ENCODE results near the gene STXBP4. TPM values are rescaled to one million over a fixed set of nuclear protein-coding genes. Genes with fewer than 3 reads are reported as not detected.

Gene STXBP4
- total and polyA plus RNA-seq, 2 donors from 2014 or later: 4.5 to 20.2 TPM

GRCh38 chr17:55149485-55149884 is 180.9 kb downstream of the STXBP4 start:
- no peak for DNase-seq
- FAIRE-seq: no peak
- Histone ChIP-seq H3K27me3 (ENCODE audit: control insufficient read depth, insufficient read depth, low read length) (no peaks in the 10 kb centered on the region), H3K9me3 (ENCODE audit: control insufficient read depth in 2 of 3, insufficient read depth in 1 of 3, low read length in 3 of 3) (no peaks in the 10 kb centered on the region), H3K9ac (ENCODE audit: low read length in 3 of 3) (no peak overlapping the region), H3K36me3 (ENCODE audit: control insufficient read depth in 2 of 3, insufficient read depth in 3 of 3, low read length in 3 of 3) (no peaks in the 10 kb centered on the region), H3K27ac (ENCODE audit: low read depth in 2 of 2, low read length in 2 of 2) (no peak overlapping the region), H3K4me3 (ENCODE audit: low read length in 3 of 3) (no peak overlapping the region), H3K4me1 (ENCODE audit: control insufficient read depth in 2 of 3, insufficient read depth in 2 of 3, low read depth in 1 of 3, low read length in 3 of 3) (peaks cover 0 to 4% (median 0%) of the 10 kb centered on the region in 3 donors)
- TF ChIP-seq CTCF (IDR thresholded peaks at IDR 0.05; ENCODE audit: borderline replicate concordance, extremely low read depth, insufficient read depth): no peak
- intact Hi-C loops (cut with DNase I): no loop called here

- TF ChIP-seq CTCF (IDR thresholded peaks at IDR 0.05; ENCODE audit: borderline replicate concordance, extremely low read depth, insufficient read depth): no peak
- no peaks in the 10 kb centered on the region for H3K9me3 ChIP-seq (ENCODE audit: control insufficient read depth in 2 of 3, insufficient read depth in 1 of 3, low read length in 3 of 3)
- peaks cover 0 to 7% (median 0%) of the 10 kb centered on the region in 3 donors for H3K4me1 ChIP-seq (ENCODE audit: control insufficient read depth in 2 of 3, insufficient read depth in 2 of 3, low read depth in 1 of 3, low read length in 3 of 3)
- no peaks in the 10 kb centered on the region for H3K36me3 ChIP-seq (ENCODE audit: control insufficient read depth in 2 of 3, insufficient read depth in 3 of 3, low read length in 3 of 3)
- no peak for DNase-seq
- H3K9ac ChIP-seq (ENCODE audit: low read length in 3 of 3): no peak overlapping the region
- intact Hi-C loops (cut with DNase I): no loop called here
- no peak overlapping the region for H3K4me3 ChIP-seq (ENCODE audit: low read length in 3 of 3)
- no peak overlapping the region for H3K27ac ChIP-seq (ENCODE audit: low read depth in 2 of 2, low read length in 2 of 2)
- H3K27me3 ChIP-seq (ENCODE audit: control insufficient read depth, insufficient read depth, low read length): no peaks in the 10 kb centered on the region
- FAIRE-seq: no peak
Observed at GRCh38 chr17:55152236-55152635, 183.7 kb downstream of the STXBP4 start.

GRCh38 chr17:55154101-55154500 is 185.5 kb downstream of the STXBP4 start:
- no peak for DNase-seq
- no peak overlapping the region for H3K4me3 ChIP-seq (ENCODE audit: low read length in 3 of 3)
- no peaks in the 10 kb centered on the region for H3K36me3 ChIP-seq (ENCODE audit: control insufficient read depth in 2 of 3, insufficient read depth in 3 of 3, low read length in 3 of 3)
- H3K4me1 ChIP-seq (ENCODE audit: control insufficient read depth in 2 of 3, insufficient read depth in 2 of 3, low read depth in 1 of 3, low read length in 3 of 3): peaks cover 0 to 10% (median 2%) of the 10 kb centered on the region in 3 donors
- H3K9ac ChIP-seq (ENCODE audit: low read length in 3 of 3): no peak overlapping the region
- FAIRE-seq: no peak
- H3K9me3 ChIP-seq (ENCODE audit: control insufficient read depth in 2 of 3, insufficient read depth in 1 of 3, low read length in 3 of 3): no peaks in the 10 kb centered on the region
- no peak for TF ChIP-seq CTCF (IDR thresholded peaks at IDR 0.05; ENCODE audit: borderline replicate concordance, extremely low read depth, insufficient read depth)
- H3K27ac ChIP-seq (ENCODE audit: low read depth in 2 of 2, low read length in 2 of 2): no peak overlapping the region
- H3K27me3 ChIP-seq (ENCODE audit: control insufficient read depth, insufficient read depth, low read length): no peaks in the 10 kb centered on the region
- intact Hi-C loops (cut with DNase I): no loop called here

Measured in kidney (tissue), 14 donors.